ENCODE results near the gene SHANK2. TPM values are rescaled to one million over a fixed set of nuclear protein-coding genes. Genes with fewer than 3 reads are reported as not detected.

The SHANK2 gene
- total RNA-seq, 1 experiment from 2014 or later = 23.8 TPM

GRCh38 chr11:71239581-71239980 lies 12.8 kb downstream of the SHANK2 start:
- no peak overlapping the region for H3K9ac ChIP-seq (ENCODE audit: extremely low read depth, insufficient read length, low read length)
- TF ChIP-seq CTCF (conservative IDR thresholded peaks at IDR 0.05) = no peak
- H3K4ac ChIP-seq (ENCODE audit: low read depth, low read length) = no peak overlapping the region
- H2BK12ac ChIP-seq (ENCODE audit: insufficient read length, low read depth, low read length) = no peak overlapping the region
- DNase-seq = peak; percentile 18
- no peak overlapping the region for H2BK5ac ChIP-seq (ENCODE audit: insufficient read length, low read length)
- no peak overlapping the region for H2AFZ ChIP-seq (ENCODE audit: low read length)
- no peaks in the 10 kb centered on the region for H4K20me1 ChIP-seq (ENCODE audit: control insufficient read depth, insufficient read depth, insufficient read length)
- no peak overlapping the region for H3K4me2 ChIP-seq (ENCODE audit: insufficient read depth, insufficient read length, low read length)
- no peak overlapping the region for H2BK20ac ChIP-seq (ENCODE audit: low read depth, low read length, poor library complexity, severe bottlenecking)
- Mint-ChIP-seq H3K27ac (no peak overlapping the region; a peak in 1 of 7 replicates), H3K27me3 (ENCODE audit: low read depth) (no peaks in the 10 kb centered on the region), H3K4me1 (peaks cover 30 to 42% of the 10 kb centered on the region in 2 experiments), H3K9me3 (no peaks in the 10 kb centered on the region), H3K36me3 (ENCODE audit: insufficient read depth in 1 of 3, low read depth in 3 of 3) (peaks cover 10 to 39% (median 17%) of the 10 kb centered on the region in 3 experiments), H3K4me3 (no peak overlapping the region)
- no peak overlapping the region for H3K56ac ChIP-seq (ENCODE audit: insufficient read length, low read depth, low read length)
- no peak overlapping the region; the same call in 1 of the 2 replicates for H3K14ac ChIP-seq (ENCODE audit: insufficient read depth, low read length)
- H2BK15ac ChIP-seq (ENCODE audit: low read depth, low read length) = no peak overlapping the region
- H4K8ac ChIP-seq (replicated peaks; ENCODE audit: insufficient read length, low read depth, low read length) = no peak overlapping the region
- H3K79me2 ChIP-seq (ENCODE audit: insufficient read depth, low read length) = peaks cover 30% of the 10 kb centered on the region; the same call in 1 of the 2 replicates
- H3K23ac ChIP-seq (ENCODE audit: insufficient read length, low read depth, low read length) = no peak overlapping the region
- no peaks in the 10 kb centered on the region for H3K27me3 ChIP-seq (ENCODE audit: insufficient read depth, low read length)
- H3K79me1 ChIP-seq (ENCODE audit: insufficient read depth, low read depth, low read length, poor library complexity, severe bottlenecking) = peaks cover 12% of the 10 kb centered on the region
- H3K18ac ChIP-seq (ENCODE audit: insufficient read length, low read depth, low read length) = no peak overlapping the region
- H2AK5ac ChIP-seq (ENCODE audit: insufficient read length, low read length) = no peak overlapping the region
- no peak overlapping the region for H4K5ac ChIP-seq (ENCODE audit: insufficient read length, low read depth, low read length)
- H3K23me2 ChIP-seq (ENCODE audit: insufficient read length, low read depth, low read length, poor library complexity, severe bottlenecking) = no peaks in the 10 kb centered on the region
- WGBS (ENCODE audit: extremely low coverage, insufficient read length, low lambda C conversion rate) = no CpG with 5 or more reads among the region's 7 CpGs
- no peak overlapping the region for H2BK120ac ChIP-seq (ENCODE audit: low read depth, low read length, poor library complexity, severe bottlenecking)
- no peak overlapping the region for H3T11ph ChIP-seq (ENCODE audit: low read length)
- no peak overlapping the region for H4K91ac ChIP-seq (ENCODE audit: insufficient read length, low read depth, low read length)
- H3K9me3 ChIP-seq (ENCODE audit: control insufficient read depth, low read depth, low read length) = no peaks in the 10 kb centered on the region
- H3K4me1 ChIP-seq (ENCODE audit: insufficient read depth, low read length) = peaks cover 8% of the 10 kb centered on the region; the same call in 1 of the 2 replicates
- H3K27ac ChIP-seq (ENCODE audit: insufficient read length, low read depth, low read length) = no peak overlapping the region

All from H9 (cell line).